ENCODE results near the gene FAS. TPM values are rescaled to one million over a fixed set of nuclear protein-coding genes. Genes with fewer than 3 reads are reported as not detected.

FAS gene
- total RNA-seq, 4 donors from 2014 or later = 10.0 to 27.2 (median 23.6) TPM

DNA sequence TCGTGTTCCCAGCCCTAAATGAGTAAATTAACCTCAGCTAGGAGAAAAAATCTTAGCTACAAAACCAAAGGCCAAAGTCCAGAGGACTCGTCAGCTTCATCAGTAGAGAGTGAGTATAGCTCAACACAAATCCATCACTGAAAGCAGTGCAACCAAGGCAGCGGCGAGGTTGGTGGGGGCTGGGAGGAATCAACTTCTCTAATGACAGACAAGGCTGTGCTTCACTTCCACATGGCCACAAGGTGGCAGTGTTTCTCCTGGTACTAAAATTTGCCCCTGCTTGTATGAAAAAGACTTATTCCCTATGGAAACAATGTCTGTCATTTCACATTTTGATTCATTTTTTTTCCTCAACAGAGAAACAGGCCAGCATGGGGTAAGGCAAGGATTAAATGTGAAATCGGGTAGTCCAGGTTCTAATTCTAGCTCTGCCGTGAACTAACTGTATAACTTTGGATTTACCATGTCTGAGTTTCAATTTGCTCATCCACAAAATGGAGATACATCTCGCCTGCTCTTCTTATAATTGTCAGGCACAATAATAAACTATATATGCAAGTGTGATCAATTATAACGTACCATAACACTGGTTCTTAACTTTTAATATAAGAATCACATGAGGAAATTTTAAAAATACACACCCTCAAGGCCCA is 39.3 kb downstream of the FAS start:
- TF ChIP-seq, protein P1, sequence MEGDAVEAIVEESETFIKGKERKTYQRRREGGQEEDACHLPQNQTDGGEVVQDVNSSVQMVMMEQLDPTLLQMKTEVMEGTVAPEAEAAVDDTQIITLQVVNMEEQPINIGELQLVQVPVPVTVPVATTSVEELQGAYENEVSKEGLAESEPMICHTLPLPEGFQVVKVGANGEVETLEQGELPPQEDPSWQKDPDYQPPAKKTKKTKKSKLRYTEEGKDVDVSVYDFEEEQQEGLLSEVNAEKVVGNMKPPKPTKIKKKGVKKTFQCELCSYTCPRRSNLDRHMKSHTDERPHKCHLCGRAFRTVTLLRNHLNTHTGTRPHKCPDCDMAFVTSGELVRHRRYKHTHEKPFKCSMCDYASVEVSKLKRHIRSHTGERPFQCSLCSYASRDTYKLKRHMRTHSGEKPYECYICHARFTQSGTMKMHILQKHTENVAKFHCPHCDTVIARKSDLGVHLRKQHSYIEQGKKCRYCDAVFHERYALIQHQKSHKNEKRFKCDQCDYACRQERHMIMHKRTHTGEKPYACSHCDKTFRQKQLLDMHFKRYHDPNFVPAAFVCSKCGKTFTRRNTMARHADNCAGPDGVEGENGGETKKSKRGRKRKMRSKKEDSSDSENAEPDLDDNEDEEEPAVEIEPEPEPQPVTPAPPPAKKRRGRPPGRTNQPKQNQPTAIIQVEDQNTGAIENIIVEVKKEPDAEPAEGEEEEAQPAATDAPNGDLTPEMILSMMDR (IDR thresholded peaks at IDR 0.05; ENCODE audit: low read depth) = no peak

DNA sequence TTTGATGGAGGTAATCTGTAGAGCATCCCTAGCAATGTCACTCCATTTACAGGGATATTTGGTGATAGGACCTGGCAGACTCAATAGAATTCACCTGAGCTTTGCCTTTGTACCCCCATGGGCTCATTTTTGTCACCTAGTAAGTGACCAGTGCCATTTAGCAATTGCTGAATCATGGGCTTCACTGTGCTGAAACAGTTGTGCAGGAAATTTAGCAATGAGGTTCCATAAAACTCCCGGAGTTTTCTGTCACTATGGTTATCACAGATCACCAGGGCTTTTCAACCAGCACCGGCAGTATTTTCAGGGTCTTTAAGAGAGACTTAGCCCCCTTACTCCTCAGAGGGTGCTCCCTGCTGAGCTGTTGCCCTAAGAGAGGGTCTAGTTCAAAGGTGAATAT is 40.2 kb downstream of the FAS start:
- TF ChIP-seq, protein P1 (IDR thresholded peaks at IDR 0.05; ENCODE audit: low read depth) = no peak

DNA sequence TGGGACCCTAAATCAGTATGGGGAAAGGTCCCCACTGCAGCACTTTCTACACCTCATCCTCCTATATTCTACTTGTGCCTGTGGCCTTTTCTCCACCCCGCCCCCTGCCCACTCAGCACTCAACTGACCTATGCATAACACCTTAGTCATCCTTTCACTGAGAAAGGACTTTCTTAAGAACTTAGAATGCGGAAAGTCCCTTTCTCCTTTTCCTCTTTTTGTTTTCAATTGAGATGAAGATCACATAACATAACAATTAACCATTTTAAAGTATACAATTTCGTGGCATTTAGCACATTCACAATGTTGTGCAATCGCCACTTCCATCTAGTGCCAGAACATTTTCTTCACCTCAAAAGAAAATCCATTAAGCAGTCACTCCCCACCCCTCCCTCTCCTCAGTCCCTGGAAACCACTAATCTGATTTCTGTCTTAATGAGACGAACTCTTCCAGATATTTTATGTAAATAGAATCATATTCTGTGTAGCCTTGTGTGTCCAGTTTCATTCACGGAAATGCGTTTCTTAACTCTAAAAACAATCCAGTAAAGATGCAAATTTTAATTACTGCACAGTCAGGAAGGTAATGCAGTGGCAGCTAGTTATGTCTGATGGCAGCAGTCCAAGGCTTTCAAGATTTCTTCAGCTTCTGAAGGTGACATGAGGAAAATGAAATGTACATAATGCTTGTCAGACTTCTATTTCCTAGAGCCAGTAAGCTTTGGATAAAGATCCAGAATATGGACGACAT is 41.7 kb downstream of the FAS start:
- TF ChIP-seq, protein P1 (IDR thresholded peaks at IDR 0.05; ENCODE audit: low read depth) = no peak

DNA sequence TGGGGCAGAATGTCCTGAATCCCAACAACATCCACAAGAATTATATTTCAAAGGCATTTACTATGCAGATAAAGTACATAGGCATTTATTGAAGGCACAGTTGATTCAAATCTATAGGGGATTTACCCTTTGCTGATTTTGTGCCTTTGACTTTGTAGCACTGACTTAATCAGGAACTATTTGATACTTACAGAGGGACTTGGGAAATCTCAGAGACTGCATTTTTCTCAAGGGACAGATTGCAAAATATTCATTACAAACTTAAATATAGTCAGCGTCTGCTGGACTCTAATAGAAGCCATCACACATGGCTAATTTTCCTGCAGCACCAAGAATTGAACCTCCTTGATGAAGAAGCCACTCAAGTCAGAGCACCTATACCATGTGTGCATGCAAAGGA is 44.9 kb downstream of the FAS start:
- TF ChIP-seq, protein P1 (IDR thresholded peaks at IDR 0.05; ENCODE audit: low read depth) = no peak

DNA sequence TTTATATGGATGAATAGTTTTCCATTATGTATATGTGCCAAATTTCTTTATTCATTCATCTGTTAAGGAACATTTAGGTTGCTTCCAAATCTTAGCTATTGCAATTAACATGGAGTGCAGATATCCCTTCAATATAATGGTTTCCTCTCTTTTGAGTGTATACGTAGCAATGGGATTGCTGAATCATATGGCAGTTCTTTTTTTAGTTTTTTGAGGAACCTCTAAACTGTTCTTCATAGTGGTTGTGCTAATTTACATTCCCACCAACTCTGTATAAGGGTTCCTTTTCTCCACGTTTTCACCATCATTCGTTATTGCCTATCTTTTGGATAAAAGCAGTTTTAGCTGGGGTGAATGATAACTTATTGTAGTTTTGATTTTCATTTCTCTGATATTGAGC is 46.5 kb downstream of the FAS start:
- TF ChIP-seq, protein P1 (IDR thresholded peaks at IDR 0.05; ENCODE audit: low read depth) = no peak

DNA sequence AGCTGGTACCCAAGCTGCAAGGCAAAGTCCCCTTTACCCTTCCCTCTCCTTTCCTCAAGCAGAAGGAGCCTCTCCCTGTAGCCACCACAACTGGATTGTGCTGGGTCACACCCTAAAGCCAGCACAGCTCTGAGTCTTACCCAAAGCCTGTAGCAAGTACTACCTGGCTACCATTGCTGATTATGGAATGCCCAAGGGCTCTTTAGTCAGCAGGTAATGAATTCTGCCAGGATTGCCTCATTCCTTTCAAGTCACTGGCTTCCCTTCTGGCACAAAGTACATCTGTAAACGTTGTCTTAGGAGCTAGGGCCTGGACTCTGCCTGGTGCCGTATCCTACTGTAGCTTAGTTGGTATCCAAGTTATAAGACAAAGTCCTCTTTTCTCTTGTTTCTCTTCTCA is 52.0 kb downstream of the FAS start:
- TF ChIP-seq, protein P1 (IDR thresholded peaks at IDR 0.05; ENCODE audit: low read depth) = no peak

DNA sequence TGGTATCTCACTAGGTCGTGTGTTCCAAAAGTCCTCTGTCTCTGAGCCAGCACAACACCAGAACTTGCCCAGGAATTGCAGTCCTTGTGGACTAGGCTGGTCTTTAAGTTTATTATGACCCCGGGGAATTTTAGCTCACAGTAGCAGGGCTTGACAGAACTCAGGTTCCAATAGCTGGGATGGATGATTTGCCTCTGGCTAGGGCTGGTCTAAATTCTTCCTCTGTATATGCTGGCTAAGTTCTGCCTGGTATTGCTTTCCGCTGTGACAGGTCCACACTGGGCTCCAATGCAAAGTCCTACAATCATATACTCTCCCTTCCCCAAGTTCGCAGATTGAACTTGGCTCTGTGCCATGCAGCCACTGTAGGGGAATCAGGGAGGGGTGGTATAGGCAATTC is 52.5 kb downstream of the FAS start:
- TF ChIP-seq, protein P1 (IDR thresholded peaks at IDR 0.05; ENCODE audit: low read depth) = no peak
